ENCODE results near the gene RNF4.
"Not testable (repeated sequence)": the region's sequence is repeated elsewhere in the genome, so short reads cannot be mapped to it uniquely, and the experiment has no call there.

The RNF4 gene

DNA sequence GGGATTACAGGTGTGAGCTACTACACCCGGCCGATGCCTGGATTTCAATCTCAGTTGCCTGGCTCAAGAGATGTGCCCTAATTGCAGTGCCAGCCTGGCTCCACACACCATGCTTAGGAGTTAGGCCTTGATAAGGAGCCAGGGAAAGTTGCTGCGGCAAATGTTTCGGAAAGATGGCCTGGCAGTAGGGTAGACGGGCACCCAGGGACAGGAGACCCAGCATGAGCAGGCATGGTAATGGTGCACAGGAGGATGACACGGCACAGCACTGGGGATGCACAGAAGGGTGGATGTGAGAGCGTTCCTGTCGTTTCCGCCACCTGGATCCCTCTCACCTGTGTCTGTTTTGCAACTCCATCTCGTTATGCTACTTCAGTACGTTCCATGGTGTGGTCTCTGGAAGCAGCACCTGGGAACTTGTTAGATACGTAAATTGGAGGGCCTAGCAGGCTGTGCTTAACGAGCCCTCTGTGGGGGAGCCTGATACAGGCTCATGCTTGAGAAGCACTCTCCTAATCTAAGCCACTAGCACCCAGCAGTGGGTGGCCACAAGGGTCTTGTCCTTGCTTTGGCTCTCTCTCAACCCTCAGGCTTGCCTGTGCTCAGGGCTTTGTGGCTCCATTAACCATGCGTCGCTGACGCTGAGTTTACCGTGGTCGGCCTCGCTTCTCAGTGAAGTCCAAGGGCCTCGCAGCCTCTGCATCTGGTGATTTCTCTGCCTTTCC lies 20.3 kb downstream of the RNF4 start:
- DNase-seq, result no peak

DNA sequence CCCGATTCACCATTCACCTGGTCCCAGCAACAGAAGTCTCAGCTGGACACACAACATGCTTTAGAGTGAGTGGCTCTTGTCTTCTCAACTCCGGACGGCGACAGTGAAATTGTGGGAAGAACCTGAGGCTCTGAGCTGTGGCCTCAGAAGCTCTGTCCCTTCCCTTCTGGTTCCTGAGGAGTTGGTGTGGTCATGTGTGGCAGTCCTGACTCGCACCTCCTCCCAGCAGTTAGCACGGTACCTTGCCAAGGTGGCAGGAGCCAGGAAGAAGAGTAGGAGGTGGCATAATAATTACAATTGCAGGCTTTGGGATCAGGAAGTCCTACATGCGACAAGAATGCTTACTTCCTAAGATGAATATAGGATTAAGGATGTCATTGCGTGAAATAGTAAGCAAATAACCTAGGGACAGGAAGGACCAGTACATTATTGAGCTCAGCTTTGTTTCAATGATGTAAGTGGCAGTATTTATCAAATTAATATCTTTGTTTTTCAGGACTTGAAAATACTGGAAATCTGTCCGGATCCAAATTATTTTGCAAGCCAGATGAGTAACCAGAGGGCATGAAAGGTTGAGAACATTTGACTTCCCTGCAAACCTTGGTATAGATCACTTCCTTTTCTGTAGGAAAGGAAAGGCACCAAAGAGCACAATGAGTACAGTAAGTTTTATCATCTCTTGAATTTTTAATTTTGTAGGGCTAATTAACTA lies 21.1 kb downstream of the RNF4 start:
- DNase-seq, result no peak

GRCh38 chr4:2492970-2493369 lies 24.1 kb downstream of the RNF4 start:
- no peak for DNase-seq

GRCh38 chr4:2494992-2495391 lies 26.1 kb downstream of the RNF4 start:
- DNase-seq, result no peak

GRCh38 chr4:2497324-2497723 lies 28.4 kb downstream of the RNF4 start:
- no peak for DNase-seq

- no peak for DNase-seq
These were observed 29.0 kb downstream of the RNF4 start for GRCh38 chr4:2497931-2498330.

DNA sequence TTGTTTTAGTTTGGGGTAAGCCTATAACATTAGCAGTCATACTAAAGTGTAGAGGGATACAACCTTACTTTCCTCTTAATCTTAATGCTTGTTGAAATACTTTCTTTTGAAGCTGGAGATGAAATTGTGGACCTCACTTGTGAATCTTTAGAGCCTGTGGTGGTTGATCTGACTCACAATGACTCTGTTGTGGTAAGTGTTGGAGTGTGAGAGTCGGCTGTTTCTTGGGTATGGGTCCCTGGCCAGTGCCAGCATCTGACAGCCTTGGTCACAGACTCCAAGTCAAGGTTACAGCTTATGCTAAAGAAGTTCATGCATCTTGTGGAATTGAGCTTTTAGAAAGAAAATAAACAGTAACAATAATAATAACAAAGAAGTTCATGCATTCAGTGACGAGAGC lies 31.6 kb downstream of the RNF4 start:
- no peak for DNase-seq

DNA sequence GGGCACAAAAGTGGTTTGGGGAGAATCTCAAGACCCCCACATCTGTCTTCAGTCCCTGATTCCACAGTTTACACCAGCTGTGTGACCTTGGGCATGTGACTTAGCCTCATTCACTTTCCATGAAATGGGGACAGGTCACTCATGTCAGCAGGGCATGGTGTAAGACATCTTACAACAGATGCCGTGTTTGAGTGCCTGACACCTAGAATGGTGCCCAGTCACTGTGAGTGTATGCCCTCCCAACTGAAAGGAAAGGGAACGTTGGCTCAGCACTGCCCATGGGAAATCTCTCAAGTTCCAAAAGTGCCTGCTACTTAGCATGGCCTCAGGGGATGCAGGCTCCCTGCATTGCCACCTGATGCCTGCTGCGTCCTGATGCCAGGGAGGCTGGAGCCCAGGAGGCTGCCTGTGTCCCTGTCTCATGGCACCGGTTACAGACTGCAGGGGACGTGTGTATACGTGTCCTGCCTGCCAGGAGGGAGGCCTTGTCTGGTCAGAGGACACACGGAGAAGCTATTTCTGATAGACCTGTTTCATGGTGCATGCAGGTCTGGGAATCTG lies 32.2 kb downstream of the RNF4 start:
- DNase-seq, result no peak

- DNase-seq, result no peak
These were observed 34.9 kb downstream of the RNF4 start for GRCh38 chr4:2503809-2504208.

DNA sequence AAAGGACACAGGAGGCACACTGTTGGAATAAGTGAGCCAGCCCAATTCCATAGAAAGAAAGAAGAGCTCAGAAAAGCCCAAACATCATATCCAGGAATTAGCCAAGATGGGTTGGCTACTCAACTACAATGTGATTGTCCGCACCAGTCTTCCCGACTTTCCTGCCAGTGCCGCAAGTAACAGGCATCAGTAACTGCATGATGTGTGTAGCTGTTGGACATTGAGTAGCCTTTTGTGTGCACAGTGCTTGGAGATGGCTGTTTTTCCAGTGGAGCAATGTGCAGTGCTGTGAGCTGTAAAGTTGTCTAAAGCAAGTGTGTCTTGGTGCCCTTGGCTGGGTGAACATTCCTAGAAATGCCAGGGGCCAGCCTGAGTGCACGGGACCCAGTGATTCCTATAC lies 38.4 kb downstream of the RNF4 start:
- no peak for DNase-seq

DNA sequence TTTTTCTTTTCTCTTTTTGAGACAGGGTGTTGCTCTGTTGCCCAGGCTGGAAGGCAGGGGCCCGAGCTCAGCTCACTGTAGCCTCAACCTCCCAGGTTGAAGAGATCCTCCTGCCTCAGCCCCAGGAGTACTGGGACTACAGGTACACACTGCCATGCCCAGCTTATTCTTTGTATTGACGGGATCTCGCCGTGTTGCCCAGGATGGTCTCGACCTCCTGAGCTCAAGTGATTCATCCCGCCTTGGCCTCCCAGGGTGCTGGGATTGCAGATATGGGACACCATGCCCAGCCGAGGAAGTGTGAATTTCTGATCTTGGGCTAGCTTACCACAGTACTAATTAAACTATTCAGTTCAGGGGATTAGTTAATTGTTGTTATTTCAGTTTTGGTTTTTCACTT lies 38.9 kb downstream of the RNF4 start:
- no peak for DNase-seq

- no peak for DNase-seq
These were observed 41.7 kb downstream of the RNF4 start for GRCh38 chr4:2510351-2511259.

GRCh38 chr4:2511645-2512131 lies 42.8 kb downstream of the RNF4 start:
- no peak for DNase-seq

DNA sequence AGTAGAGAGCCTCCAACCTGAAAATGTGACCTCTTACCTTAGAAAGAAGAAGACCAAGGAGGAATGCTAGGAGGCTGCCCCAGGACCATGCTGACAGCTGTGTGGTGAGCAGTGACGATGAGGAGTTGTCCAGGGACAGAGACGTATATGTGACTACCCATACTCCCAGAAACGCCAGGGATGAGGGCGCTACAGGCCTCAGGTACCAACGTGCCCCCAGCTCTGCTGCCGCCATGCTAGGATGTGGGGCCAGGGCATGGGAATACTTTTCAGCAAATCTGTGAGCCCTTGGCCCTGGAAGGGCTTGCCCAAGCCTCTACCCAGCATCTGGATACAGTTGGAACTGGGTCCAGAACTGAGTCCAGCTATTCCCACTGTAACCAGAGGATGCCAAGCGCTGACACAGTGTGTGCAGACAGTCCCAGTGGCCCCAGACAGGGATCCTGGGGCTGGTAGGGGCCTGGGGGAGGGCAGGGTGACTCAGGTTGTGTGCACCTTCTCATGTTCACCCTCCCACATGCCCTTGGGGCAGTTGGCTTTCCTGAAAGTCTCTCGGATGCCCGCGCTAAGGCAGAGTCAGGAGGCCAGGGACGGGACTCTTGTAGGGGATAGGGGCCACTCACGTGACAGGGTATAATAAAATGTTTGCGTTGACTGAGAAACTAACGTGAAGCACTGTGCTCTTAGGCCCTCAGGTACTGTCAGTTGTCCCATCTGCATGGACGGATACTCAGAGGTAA lies 43.7 kb downstream of the RNF4 start:
- no peak for DNase-seq

DNA sequence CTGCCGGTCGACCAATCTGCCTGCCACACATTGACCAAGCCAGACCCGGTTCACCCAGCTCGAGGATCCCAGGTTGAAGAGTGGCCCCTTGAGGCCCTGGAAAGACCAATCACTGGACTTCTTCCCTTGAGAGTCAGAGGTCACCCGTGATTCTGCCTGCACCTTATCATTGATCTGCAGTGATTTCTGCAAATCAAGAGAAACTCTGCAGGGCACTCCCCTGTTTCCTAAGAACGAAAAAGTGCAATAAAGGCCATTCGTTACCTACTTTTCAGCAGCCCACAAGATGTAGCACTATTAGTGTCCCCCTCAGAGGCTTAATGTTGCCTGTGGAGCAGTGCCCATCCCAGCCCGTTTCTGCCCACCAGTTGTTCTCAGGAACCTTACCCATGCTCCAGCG lies 45.3 kb downstream of the RNF4 start:
- DNase-seq, result not testable (repeated sequence)

DNA sequence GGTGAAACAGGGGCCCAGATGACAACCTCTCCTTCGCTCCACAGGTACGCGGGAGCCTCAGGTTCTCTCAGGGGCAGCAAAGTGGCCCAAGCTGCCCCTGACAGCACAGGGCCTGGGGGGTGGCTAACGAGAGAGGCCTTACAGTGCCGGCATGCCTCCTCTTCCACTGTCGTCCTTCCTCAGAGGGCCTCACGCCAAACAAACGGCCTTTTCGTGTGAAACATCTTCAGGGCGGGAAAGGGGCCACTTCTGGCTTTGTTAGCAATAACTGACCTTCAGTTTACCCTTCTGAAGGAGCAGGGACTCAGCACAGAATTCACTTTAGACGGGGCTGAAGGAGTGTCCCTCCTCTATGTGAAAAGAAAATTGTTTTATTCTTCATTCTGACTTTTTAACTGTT lies 46.0 kb downstream of the RNF4 start:
- not testable (repeated sequence) for DNase-seq

DNA sequence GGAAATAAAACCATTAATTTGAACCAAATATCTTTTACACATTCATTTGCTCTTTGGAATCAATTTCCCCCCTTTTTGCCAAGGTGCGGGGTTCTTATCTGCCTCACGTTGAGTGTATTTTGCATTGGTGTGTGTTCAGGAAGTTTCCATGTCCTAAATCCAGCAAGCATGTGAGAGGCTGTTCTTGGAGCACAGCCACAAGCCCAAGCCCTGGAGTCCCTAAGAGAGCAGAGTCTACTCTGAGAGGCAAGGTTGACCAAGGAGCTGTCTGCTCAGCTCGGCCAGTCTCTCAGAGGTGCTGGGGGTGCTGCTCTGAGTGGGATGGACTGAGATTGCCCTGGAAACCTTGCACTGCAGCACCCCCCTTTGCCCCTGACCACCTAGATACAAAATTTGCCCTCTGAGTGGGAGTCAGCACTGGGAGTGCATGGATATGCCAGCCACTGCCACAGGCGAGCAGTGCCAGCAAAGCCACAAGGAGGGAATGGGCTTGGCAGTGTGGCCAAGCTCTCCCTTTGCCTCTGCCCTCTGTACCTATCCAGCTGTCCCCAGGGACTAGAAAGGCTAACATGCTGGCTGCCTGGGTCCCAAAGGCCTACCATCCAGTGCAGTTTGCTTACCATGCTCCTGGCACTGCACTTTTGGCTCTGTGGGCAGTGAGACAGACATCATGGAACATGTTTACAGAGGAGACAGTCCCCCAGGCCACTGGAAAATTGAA lies 47.1 kb downstream of the RNF4 start:
- DNase-seq, result no peak

DNA sequence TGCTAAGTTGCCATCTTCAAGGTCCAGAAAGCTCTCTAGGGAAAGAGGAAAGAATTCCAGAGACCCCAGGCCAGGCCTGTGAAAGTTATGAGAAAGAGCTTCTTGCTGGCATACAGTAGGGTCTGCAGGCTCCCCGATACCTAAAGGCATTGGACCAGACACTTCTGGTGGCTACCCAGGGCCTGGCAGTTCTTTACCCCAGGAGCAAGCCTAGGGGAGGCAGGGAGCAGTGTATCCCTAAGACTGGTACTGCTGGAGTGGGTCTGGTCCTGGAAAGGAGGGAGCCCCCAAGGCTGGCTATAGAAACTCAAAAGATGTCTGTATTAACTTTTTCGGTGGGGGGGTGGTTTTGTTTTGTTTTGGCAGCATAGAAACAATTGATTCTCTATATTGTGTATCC lies 47.7 kb downstream of the RNF4 start:
- no peak for DNase-seq

DNA sequence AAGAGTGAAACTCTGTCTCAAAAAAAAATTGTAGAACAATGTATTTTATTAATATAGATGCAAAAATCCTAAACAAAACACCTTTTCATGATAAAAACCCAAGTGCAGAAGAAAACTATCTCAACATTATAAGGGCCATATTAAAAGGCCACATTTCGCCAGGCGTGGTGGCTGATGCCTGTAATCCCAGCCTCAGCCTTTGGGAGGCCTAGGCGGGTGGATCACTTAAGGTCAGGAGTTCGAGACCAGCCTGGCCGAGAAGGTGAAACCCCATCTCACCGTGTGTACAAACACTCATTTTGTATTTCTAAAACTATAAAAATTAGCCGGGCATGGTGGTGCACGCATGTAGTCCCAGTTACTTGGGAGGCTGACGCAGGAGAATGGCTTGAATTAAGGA lies 57.7 kb downstream of the RNF4 start:
- no peak for DNase-seq

DNA sequence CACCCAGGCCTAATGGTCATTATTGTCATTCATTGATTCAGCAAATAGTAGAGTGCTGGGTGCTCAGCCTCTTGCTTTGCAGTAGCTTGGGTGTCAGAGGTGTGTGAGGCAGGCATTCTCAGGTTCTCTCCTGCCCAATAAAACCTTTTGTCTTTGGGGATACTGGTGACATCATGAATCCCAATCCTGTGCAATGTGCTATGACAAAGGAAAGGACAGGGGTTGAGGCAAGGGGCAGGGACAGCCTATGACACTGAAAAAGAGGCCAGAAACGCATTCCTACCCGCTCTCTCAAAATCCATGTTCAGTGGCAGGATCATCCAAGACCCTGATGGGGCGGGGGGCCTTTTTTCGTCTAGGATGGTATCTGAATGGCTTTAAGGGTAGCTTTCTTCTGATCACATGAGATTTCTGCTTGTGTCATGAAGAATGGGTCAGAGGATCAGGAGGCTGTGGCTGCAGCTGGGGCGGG lies 66.0 kb downstream of the RNF4 start:
- DNase-seq, result no peak

DNA sequence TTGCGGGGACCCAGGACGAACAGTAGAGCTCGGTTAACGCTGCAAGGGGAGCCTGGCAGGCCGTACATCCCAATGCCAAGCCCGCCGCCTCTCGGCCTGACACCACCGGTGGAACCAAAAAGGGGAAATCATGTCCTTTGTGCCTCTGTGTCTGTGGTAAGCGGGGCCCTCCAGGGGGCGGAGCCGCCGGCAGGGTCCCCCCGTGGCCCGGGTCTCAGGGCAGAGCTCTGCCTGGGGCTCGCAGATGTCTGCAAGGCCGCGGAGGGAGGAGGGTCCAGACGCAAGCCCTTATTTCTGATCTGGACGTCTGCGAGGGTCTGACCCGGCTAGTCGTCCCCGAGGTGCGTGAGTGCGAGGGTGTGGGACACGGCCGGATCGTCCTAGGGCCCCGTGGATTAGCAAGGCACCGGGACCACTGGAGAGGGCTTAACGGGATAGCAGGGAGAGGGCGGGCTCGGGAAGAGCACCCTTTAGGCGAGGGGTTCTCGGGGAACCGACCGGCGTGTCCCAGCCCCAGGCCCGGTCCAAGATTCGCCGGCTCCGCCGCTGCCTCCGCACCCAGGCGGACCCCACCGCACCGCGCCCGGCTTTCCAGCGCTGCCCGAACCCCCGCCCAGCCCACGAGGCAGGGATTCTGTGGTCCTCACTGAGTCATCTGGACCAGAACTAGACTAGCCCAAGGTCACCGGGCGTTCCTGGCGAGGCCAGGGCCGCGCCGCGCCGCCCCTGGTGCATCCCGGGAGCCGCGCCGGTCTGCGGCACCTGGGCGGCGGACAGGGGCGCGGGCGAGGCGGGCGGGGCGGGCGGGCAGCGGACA lies 66.7 kb downstream of the RNF4 start:
- no peak for DNase-seq
